K562 (cell line): Measurements from ENCODE around the gene RIIAD1. TPM values are rescaled to one million over a fixed set of nuclear protein-coding genes. Genes with fewer than 3 reads are reported as not detected.

Experiments used
- ATAC-seq: fragments of 200-7000 bp; cut with Tn5 transposase; 3 replicates; pipeline ENCODE4 v1.9.1; 2020; ENCODE audit warnings: moderate library complexity
- BruUV-seq: library from RNA; stranded (reverse); fragments of 400-500 nt; replicated peaks from 2 replicates; lab custom pipeline; 2021; lab: Mats Ljungman, UMichigan
- CTCF ChIA-PET: fragments of 300-600 bp; formaldehyde crosslinking; extraction: SDS; loops from one replicate; lab custom pipeline; 2021; ENCODE audit warnings: low intra/inter-chr PET ratio; lab: Yijun Ruan, JAX
- POLR2A ChIA-PET: fragments of 300-600, 350-650 bp; sonication (Branson Sonifier 250); formaldehyde crosslinking; extraction: SDS; loops from one replicate; lab custom pipeline; 2021; ENCODE audit warnings: antibody characterized with exemption, inconsistent platforms; lab: Yijun Ruan, JAX
- DNase-seq, 4 experiments: peaks; one replicate each; pipeline versions ENCODE4 v3.0.0 to v3.0.0-alpha.2; 2011 to 2018; ENCODE audit warnings: low spot score in 3 of 4, mixed read lengths in 3 of 4; ENCODE audit errors: extremely low read depth in 1 of 4
- FAIRE-seq: peaks from 2 replicates; lab custom pipeline; 2011; peaks lifted over from hg19 to GRCh38; lab: Jason Lieb, UNC
- H2AFZ ChIP-seq: 2 replicates; pipeline ENCODE4 v1.6.0; 2011; ENCODE audit warnings: low read depth, low read length, control low read depth, inconsistent platforms
- H3K27ac ChIP-seq: fragments of 200-600 bp; 3 replicates; pipeline ENCODE4 v1.8.0; 2011; ENCODE audit warnings: low read depth, mild to moderate bottlenecking, control low read depth, inconsistent platforms, low read length, moderate library complexity, mixed read lengths; ENCODE audit errors: extremely low read depth
- H3K27me3 ChIP-seq, 2 experiments: fragments of 300-600 bp in 1 of 2; 2 replicates in 1 of 2; 3 replicates in 1 of 2; pipeline versions ENCODE4 v1.6.0 to v1.8.0; 2011; ENCODE audit warnings: inconsistent platforms in 2 of 2, low read length in 2 of 2, mild to moderate bottlenecking in 1 of 2, mixed read lengths in 1 of 2, moderate library complexity in 1 of 2; ENCODE audit not compliant: control insufficient read depth in 2 of 2, insufficient read depth in 2 of 2
- H3K36me3 ChIP-seq: fragments of 300-600 bp; 3 replicates; pipeline ENCODE4 v1.8.0; 2011; ENCODE audit warnings: mild to moderate bottlenecking, low read length, inconsistent platforms; ENCODE audit not compliant: control insufficient read depth, insufficient read depth
- H3K4me1 ChIP-seq, 2 experiments: fragments of 200-600 bp in 1 of 2; replicated peaks in 1 of 2; 2 replicates in 1 of 2; 3 replicates in 1 of 2; pipeline versions ENCODE4 v1.5.1 to v1.8.0; 2011; ENCODE audit warnings: inconsistent platforms in 2 of 2, low read length in 2 of 2, mild to moderate bottlenecking in 1 of 2, mixed read lengths in 1 of 2, moderate library complexity in 1 of 2; ENCODE audit not compliant: control insufficient read depth in 2 of 2, insufficient read depth in 2 of 2
- H3K4me2 ChIP-seq: 2 replicates; pipeline ENCODE4 v1.6.1; 2011; ENCODE audit warnings: low read length, control low read depth, inconsistent platforms, mixed read lengths; ENCODE audit not compliant: insufficient read depth
- H3K4me3 ChIP-seq: fragments of 200-600 bp; sonication (generic), shearing (Covaris generic); 2 replicates; pipeline ENCODE4 v1.5.1; 2016; ENCODE audit warnings: control low read depth, inconsistent platforms
- H3K79me2 ChIP-seq: fragments of 200-600 bp; 3 replicates; pipeline ENCODE4 v1.8.0; 2011; ENCODE audit warnings: low read length, inconsistent platforms; ENCODE audit not compliant: control insufficient read depth, insufficient read depth
- H3K9ac ChIP-seq, 2 experiments: 2 replicates each; pipeline versions ENCODE4 v1.6.0 to v1.6.1; 2011; ENCODE audit warnings: low read depth in 2 of 2, low read length in 2 of 2, control low read depth in 1 of 2, inconsistent platforms in 1 of 2, mild to moderate bottlenecking in 1 of 2, mixed read lengths in 1 of 2; ENCODE audit not compliant: insufficient read depth in 1 of 2
- H3K9me1 ChIP-seq: one replicate; pipeline ENCODE4 v1.6.0; 2011; ENCODE audit warnings: inconsistent platforms, mild to moderate bottlenecking, low read length, moderate library complexity; ENCODE audit not compliant: control insufficient read depth, insufficient read depth
- H3K9me3 ChIP-seq: replicated peaks from 2 replicates; pipeline ENCODE4 v1.5.1; 2011; ENCODE audit warnings: low read depth, low read length, inconsistent platforms; ENCODE audit not compliant: control insufficient read depth, insufficient read depth
- H4K20me1 ChIP-seq: replicated peaks from 2 replicates; pipeline ENCODE4 v1.6.1; 2011; ENCODE audit warnings: low read length, inconsistent platforms, mixed read lengths; ENCODE audit not compliant: control insufficient read depth, insufficient read depth
- CBFA2T2 ChIP-seq: fragments of 450-650 bp; conservative IDR thresholded peaks from 2 replicates; pipeline ENCODE4 v1.6.1; 2017; ENCODE audit warnings: mild to moderate bottlenecking
- CBX8 ChIP-seq: fragments of 200-600 bp; sonication (generic); IDR thresholded peaks from 2 replicates; pipeline ENCODE4 v1.6.1; 2012; ENCODE audit warnings: borderline replicate concordance, mixed run types, low read depth, mild to moderate bottlenecking, moderate library complexity, mixed read lengths, low read length, control low read depth, inconsistent platforms; ENCODE audit not compliant: poor library complexity, severe bottlenecking; ENCODE audit errors: extremely low read depth
- CHD4 ChIP-seq: fragments of 200-600 bp; sonication (generic); IDR thresholded peaks from 3 replicates; pipeline ENCODE4 v1.6.1; 2012; ENCODE audit warnings: low read depth, mild to moderate bottlenecking, mixed read lengths, low read length, inconsistent platforms; ENCODE audit not compliant: insufficient read depth, insufficient replicate concordance, poor library complexity, severe bottlenecking
- ELF1 ChIP-seq: fragments of 200-800 bp; sonication (Bioruptor generic); IDR thresholded peaks from 2 replicates; pipeline ENCODE4 v1.6.1; 2016; ENCODE audit warnings: missing genetic modification characterization, missing compliant biosample characterization
- FIP1L1 ChIP-seq: fragments of 200-400 bp; formaldehyde crosslinking; IDR thresholded peaks from 2 replicates; pipeline ENCODE4 v1.6.1; 2018; ENCODE audit warnings: mild to moderate bottlenecking, low read depth, low read length; ENCODE audit not compliant: poor library complexity, severe bottlenecking
- GTF2B ChIP-seq: IDR thresholded peaks from 2 replicates; pipeline ENCODE4 v1.6.1; 2011; ENCODE audit not compliant: insufficient read length; ENCODE audit errors: extremely low read depth
- KDM2B ChIP-seq: fragments of 250-450 bp; sonication (Bioruptor Pico); IDR thresholded peaks from 2 replicates; pipeline ENCODE4 v1.8.0; 2021; ENCODE audit warnings: mild to moderate bottlenecking, moderate library complexity
- MTA2 ChIP-seq: fragments of 450-650 bp; IDR thresholded peaks from 2 replicates; pipeline ENCODE4 v1.6.1; 2016; ENCODE audit warnings: low read depth
- POLR2AphosphoS5 ChIP-seq: IDR thresholded peaks from 2 replicates; pipeline ENCODE4 v1.6.1; 2011; ENCODE audit warnings: mild to moderate bottlenecking, low read depth, low read length, moderate library complexity; ENCODE audit not compliant: control insufficient read depth, insufficient read depth
- POLR2B ChIP-seq: fragments of 450-650 bp; IDR thresholded peaks from 2 replicates; pipeline ENCODE4 v1.6.1; 2018; ENCODE audit warnings: low read depth; ENCODE audit not compliant: partially characterized antibody
- PRPF4 ChIP-seq: fragments of 200-400 bp; formaldehyde crosslinking; IDR thresholded peaks from one replicate; pipeline ENCODE4 v1.6.1; 2017; ENCODE audit warnings: low read length, low read depth, mild to moderate bottlenecking; ENCODE audit not compliant: insufficient read depth, poor library complexity, severe bottlenecking
- RAD21 ChIP-seq, 2 experiments: fragments of 250-450 bp in 1 of 2; fragments of 450-650 bp in 1 of 2; sonication (Bioruptor Pico) in 1 of 2; formaldehyde crosslinking in 1 of 2; IDR thresholded peaks in 1 of 2; conservative IDR thresholded peaks in 1 of 2; 2 replicates each; pipeline versions ENCODE4 v1.4.0 to v1.8.0; 2020 to 2022; ENCODE audit warnings: mild to moderate bottlenecking in 2 of 2, moderate library complexity in 1 of 2
- SRSF7 ChIP-seq: fragments of 200-400 bp; formaldehyde crosslinking; optimal IDR thresholded peaks from 2 replicates; pipeline ENCODE3; 2017; ENCODE audit warnings: mild to moderate bottlenecking, low read depth, low read length
- ZBTB17 ChIP-seq: fragments of 450-650 bp; formaldehyde crosslinking; IDR thresholded peaks from 2 replicates; pipeline ENCODE4 v1.4.0; 2020; ENCODE audit warnings: mild to moderate bottlenecking
- ZFP91 ChIP-seq: sonication (generic); formaldehyde crosslinking; IDR thresholded peaks from 2 replicates; pipeline ENCODE4 v1.8.0; 2022; ENCODE audit warnings: mild to moderate bottlenecking, missing genetic modification reagents
- ZNF143 ChIP-seq: sonication (generic); formaldehyde crosslinking; IDR thresholded peaks from 2 replicates; pipeline ENCODE4 v1.9.0; 2022; ENCODE audit warnings: mild to moderate bottlenecking, missing genetic modification reagents
- WGBS: fragments of 100-300 bp; shearing (Covaris generic); methylation state at CpG from one replicate; pipeline ENCODE4 v1.1.6; 2016; ENCODE audit warnings: low coverage, mixed read lengths; ENCODE audit not compliant: insufficient coverage; ENCODE audit errors: missing lambda C conversion rate; 5-methylcytosine and 5-hydroxymethylcytosine counted together
- in situ Hi-C: fragments of 300-500 bp; cut with MboI; formaldehyde crosslinking; loops from 4 replicates; pipeline ENCODE4 v1.15.0; 2018; ENCODE audit warnings: inconsistent platforms, mixed read lengths
- intact Hi-C: fragments of 100-400 bp; cut with micrococcal nuclease; formaldehyde crosslinking; loops from 2 replicates; pipeline ENCODE4 v1.14.2; 2022
- polyA plus RNA-seq, 8 experiments: library from polyadenylated mRNA; depleted of rRNA in 4 of 8; stranded (reverse) in 5 of 8; unstranded in 3 of 8; fragments of >200 nt; fragmentation: Nextera tagmentation in 2 of 8; fragmentation: Illumina TruSeq in 1 of 8; extraction: Ambion mirVana in 2 of 8; extraction: Trizol in 1 of 8; gene quantifications; 2 replicates each; pipeline versions ENCODE4 v1.2.1 to v1.2.3, GENCODE V29; 2011 to 2014; ENCODE audit warnings: inconsistent platforms in 1 of 8, missing spikeins in 1 of 8
- total RNA-seq, 7 experiments: library from RNA; depleted of rRNA in 6 of 7; stranded (reverse); fragments of >200 nt in 6 of 7; fragmentation: Illumina TruSeq in 2 of 7; extraction: Trizol in 2 of 7; gene quantifications; 2 replicates each; pipeline versions ENCODE4 v1.2.1 to v1.2.3, GENCODE V29; 2011 to 2021; ENCODE audit warnings: low replicate concordance in 1 of 7

Gene RIIAD1
- total and polyA plus RNA-seq, 9 of the 15 experiments (the other 6 are each of a cell fraction or from before 2014, with no cell fraction given): not detected

GRCh38 chr1:151762941-151763921 lies 41.9 kb downstream of the RIIAD1 start, which contains the start of gene MRPL9 (continued):
- TF ChIP-seq RAD21 (CRISPR knock-in tag; conservative IDR thresholded peaks at IDR 0.05 in 1 of 2, IDR thresholded peaks at IDR 0.05 in 1 of 2): peak; percentile 17 to 36; a peak in 2 of 4 replicates
- no peak for TF ChIP-seq ZNF143 (CRISPR knock-in tag)

GRCh38 chr1:151763990-151764389 lies 42.7 kb downstream of the RIIAD1 start:
- H3K9me1 ChIP-seq: no peaks in the 10 kb centered on the region
- peaks cover 32% of the 10 kb centered on the region; the same call in 2 of the 3 replicates for H3K36me3 ChIP-seq
- peak in 2 of 4 experiments; percentile 23 to 28 for DNase-seq
- FAIRE-seq: peak; percentile 60
- ATAC-seq: peak; percentile 19
- peak overlapping the region; percentile 93 for H3K4me2 ChIP-seq
- H3K9ac ChIP-seq: peak overlapping the region; percentile 94 to 96
- peaks cover 23% of the 10 kb centered on the region; the same call in 2 of the 3 replicates for H3K79me2 ChIP-seq
- BruUV-seq: no TSS peak
- H3K4me3 ChIP-seq: peak overlapping the region; percentile 95
- 11% methylated on average over 10 of the region's 10 CpGs for whole genome bisulfite sequencing
- peak overlapping the region; percentile 97 for H2AFZ ChIP-seq
- CTCF ChIA-PET: no interaction called here
- intact Hi-C loops: no loop called here
- no peaks in the 10 kb centered on the region for H3K9me3 ChIP-seq
- POLR2A ChIA-PET: interaction anchor here (1.0 to 2.9 kb wide), 3 partner anchors 11 to 21 kb away, joined by 3 to 13 read pairs (median 3); no protein-coding TSS in a partner anchor
- H3K4me1 ChIP-seq: peaks cover 3 to 11% of the 10 kb centered on the region in 2 experiments; a peak in 2 of 5 replicates
- no peaks in the 10 kb centered on the region for H4K20me1 ChIP-seq
- in situ Hi-C loops: no loop called here
- H3K27ac ChIP-seq: peak overlapping the region; percentile 88
- no peaks in the 10 kb centered on the region for H3K27me3 ChIP-seq
- no peak for TF ChIP-seq ZBTB17 (CRISPR knock-in tag)
- TF ChIP-seq POLR2B: no peak
- no peak for TF ChIP-seq FIP1L1
- no peak for TF ChIP-seq CHD4
- no peak for TF ChIP-seq SRSF7
- no peak for TF ChIP-seq POLR2AphosphoS5
- TF ChIP-seq CBFA2T2: no peak
- TF ChIP-seq ELF1 (tag): no peak
- TF ChIP-seq KDM2B (CRISPR knock-in tag): no peak
- TF ChIP-seq PRPF4: no peak
- TF ChIP-seq ZFP91 (CRISPR knock-in tag): no peak
- no peak for TF ChIP-seq GTF2B
- TF ChIP-seq MTA2: no peak
- no peak for TF ChIP-seq CBX8
